ENCODE data around the gene OPRM1.

The OPRM1 gene

DNA sequence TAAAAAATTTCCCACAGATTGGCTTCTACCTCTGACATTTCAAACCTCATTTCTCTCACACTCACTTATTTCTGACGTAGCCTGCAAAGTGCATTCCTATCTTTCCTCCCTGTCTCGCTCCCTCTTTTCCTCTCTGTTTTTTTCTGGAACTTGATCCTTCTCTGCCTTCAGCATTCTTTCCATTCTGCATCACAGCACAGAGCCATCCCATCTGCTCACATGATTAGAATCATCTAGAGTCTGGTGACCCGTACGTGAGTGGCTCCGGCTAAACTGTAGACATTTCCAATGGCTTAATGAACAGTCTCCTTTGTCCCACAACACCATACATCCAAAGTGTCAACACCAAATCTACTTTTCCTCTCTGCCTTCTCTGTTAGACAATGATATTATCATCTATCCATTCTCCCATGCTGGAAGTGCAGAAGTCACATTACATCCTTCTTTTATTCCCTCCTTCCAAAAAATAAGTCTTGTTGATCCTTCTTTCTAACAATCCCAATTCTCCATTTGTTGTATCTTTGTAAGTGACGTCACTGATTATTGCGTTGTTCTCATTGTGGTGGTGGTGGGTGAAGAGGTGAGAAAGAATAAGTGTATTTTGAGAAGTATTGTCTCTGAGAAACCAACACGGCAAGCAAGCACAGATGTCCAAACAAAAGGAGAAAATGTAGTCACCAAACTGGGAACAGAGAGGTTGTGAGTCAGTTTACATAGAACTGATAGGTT, 41.6 kb downstream of the OPRM1 start:
- H3K27ac ChIP-seq (ENCODE audit: low read length): no peak overlapping the region
- H3K36me3 ChIP-seq (ENCODE audit: control insufficient read depth in 2 of 2, insufficient read depth in 2 of 2, low read length in 2 of 2): no peaks in the 10 kb centered on the region
- no peaks in the 10 kb centered on the region for H3K27me3 ChIP-seq (ENCODE audit: control insufficient read depth in 1 of 2, insufficient read depth in 2 of 2, low read length in 2 of 2)
- H3K4me3 ChIP-seq (ENCODE audit: low read length in 2 of 2): no peak overlapping the region
- H3K9me3 ChIP-seq (ENCODE audit: control insufficient read depth in 2 of 2, low read length in 2 of 2): no peaks in the 10 kb centered on the region
- no peak overlapping the region for H3K9ac ChIP-seq (ENCODE audit: low read length in 2 of 2)
- no peaks in the 10 kb centered on the region for H3K4me1 ChIP-seq (ENCODE audit: control insufficient read depth, insufficient read depth, low read length)

DNA sequence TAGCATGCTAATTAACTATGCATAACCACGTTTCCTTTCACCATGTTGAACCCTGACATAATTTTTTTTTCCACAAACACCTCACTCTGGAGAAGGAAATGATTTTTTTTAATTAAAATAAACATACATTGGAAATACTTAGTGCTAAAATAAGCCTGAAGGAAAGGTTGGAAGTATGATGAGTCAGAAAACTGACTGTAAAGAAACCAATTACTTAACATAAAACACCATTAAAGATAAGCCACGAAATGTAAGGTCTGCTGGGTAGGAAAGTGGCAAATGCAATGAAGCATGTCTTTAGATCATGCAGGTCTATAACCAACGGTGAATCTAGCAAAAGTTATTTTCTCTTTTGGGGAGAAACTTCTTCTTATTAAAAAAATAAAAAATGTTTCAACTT, 47.5 kb downstream of the OPRM1 start:
- no peak overlapping the region for H3K4me3 ChIP-seq (ENCODE audit: low read length in 2 of 2)
- no peaks in the 10 kb centered on the region for H3K36me3 ChIP-seq (ENCODE audit: control insufficient read depth in 2 of 2, insufficient read depth in 2 of 2, low read length in 2 of 2)
- H3K27ac ChIP-seq (ENCODE audit: low read length): no peak overlapping the region
- no peak overlapping the region for H3K9ac ChIP-seq (ENCODE audit: low read length in 2 of 2)
- no peaks in the 10 kb centered on the region for H3K27me3 ChIP-seq (ENCODE audit: control insufficient read depth in 1 of 2, insufficient read depth in 2 of 2, low read length in 2 of 2)
- no peaks in the 10 kb centered on the region for H3K4me1 ChIP-seq (ENCODE audit: control insufficient read depth, insufficient read depth, low read length)
- H3K9me3 ChIP-seq (ENCODE audit: control insufficient read depth in 2 of 2, low read length in 2 of 2): no peaks in the 10 kb centered on the region

DNA sequence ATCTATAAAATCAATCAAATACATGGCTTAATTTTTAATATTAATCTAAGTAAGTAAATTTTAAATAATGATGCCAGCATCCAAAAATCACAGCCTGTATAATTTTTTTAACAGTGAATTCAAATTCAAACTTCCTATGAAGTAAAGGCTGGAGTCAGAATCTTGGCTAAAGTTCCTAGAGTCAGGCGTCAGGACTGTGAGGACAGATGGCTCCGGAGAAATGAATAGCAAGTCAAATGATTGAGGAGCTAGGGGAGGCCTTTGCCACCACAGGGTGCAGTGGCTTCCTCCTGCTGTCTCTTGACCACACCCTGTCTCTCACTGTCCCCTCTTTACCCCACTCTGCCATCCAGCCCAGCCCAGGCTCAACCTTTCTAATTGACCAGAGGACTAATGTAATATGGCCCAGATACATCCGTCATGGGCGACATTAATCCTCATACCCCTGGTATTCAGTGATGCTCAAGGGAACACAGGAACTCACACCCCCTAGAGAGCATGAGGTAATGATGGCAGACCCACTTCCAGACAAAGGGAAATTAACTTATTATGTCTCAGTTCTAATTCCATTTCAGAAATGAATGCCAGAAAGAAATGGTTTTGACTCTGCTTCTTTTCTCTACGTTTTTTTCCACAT, 53.4 kb downstream of the OPRM1 start:
- Histone ChIP-seq H3K27ac (ENCODE audit: low read length) (no peak overlapping the region), H3K9ac (ENCODE audit: low read length in 2 of 2) (no peak overlapping the region), H3K4me3 (ENCODE audit: low read length in 2 of 2) (no peak overlapping the region), H3K36me3 (ENCODE audit: control insufficient read depth in 2 of 2, insufficient read depth in 2 of 2, low read length in 2 of 2) (no peaks in the 10 kb centered on the region), H3K27me3 (ENCODE audit: control insufficient read depth in 1 of 2, insufficient read depth in 2 of 2, low read length in 2 of 2) (no peaks in the 10 kb centered on the region), H3K4me1 (ENCODE audit: control insufficient read depth, insufficient read depth, low read length) (no peaks in the 10 kb centered on the region), H3K9me3 (ENCODE audit: control insufficient read depth in 2 of 2, low read length in 2 of 2) (no peaks in the 10 kb centered on the region)

DNA sequence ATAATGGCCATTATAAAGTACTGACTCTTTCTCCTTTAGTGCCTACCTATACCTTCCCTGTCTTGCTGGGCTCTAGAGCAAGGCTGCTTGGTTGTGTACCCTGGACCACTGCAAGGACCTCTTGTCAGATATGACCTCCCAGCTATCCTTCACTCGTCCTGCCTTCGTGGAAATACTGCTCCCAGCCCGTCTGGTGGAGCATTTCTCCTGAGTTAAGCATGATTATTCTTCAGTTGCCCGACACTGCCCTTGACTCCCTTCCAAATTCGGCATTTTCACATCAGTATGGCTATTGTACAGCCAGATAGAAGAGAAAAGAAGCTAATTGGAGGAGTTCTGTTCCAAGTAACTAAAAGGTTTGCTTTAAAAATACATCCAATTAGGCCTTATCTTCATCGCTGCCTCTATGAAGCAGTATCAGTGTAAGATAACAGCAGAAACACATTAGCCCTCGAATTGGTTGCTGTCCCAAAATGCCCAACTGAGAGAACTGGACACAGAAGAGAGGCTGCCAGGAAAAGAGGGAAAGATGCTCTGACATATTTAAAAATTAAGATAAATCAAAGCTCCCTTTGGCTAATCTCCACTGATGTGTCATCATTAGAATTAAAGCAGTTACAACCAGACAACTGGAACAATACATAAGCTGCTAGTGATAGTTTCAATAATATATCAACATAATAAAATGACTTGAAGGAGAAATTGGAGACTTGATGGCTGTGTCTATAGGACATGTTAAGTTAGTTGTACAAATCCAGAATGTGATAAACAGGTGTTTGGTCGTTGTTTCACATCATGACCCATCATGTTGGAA, 54.4 kb downstream of the OPRM1 start:
- H3K4me1 ChIP-seq (ENCODE audit: control insufficient read depth, insufficient read depth, low read length): no peaks in the 10 kb centered on the region
- H3K4me3 ChIP-seq (ENCODE audit: low read length in 2 of 2): no peak overlapping the region
- no peaks in the 10 kb centered on the region for H3K27me3 ChIP-seq (ENCODE audit: control insufficient read depth in 1 of 2, insufficient read depth in 2 of 2, low read length in 2 of 2)
- no peak overlapping the region for H3K27ac ChIP-seq (ENCODE audit: low read length)
- no peaks in the 10 kb centered on the region for H3K36me3 ChIP-seq (ENCODE audit: control insufficient read depth in 2 of 2, insufficient read depth in 2 of 2, low read length in 2 of 2)
- no peaks in the 10 kb centered on the region for H3K9me3 ChIP-seq (ENCODE audit: control insufficient read depth in 2 of 2, low read length in 2 of 2)
- no peak overlapping the region for H3K9ac ChIP-seq (ENCODE audit: low read length in 2 of 2)

DNA sequence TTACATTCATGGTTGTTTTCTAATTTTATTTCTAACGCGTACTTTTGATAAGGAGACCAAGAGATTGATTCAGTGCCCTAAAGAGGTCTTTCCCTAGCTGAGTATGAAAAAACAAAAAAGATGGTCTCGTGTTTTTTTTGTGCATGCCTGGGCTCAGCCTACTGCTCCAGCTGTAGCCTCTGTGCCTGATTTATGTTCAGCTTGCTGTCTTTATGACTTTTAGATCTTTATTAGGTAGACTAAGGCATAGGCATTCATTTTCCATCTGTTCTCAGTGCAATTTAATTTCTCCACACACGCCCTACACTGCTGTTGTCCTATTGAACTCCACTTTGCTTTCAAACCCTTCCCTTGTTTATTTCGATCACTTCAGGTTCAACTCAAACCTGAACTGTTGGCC, 56.5 kb downstream of the OPRM1 start:
- H3K4me3 ChIP-seq (ENCODE audit: low read length in 2 of 2): no peak overlapping the region
- H3K27ac ChIP-seq (ENCODE audit: low read length): no peak overlapping the region
- no peak overlapping the region for H3K9ac ChIP-seq (ENCODE audit: low read length in 2 of 2)
- no peaks in the 10 kb centered on the region for H3K36me3 ChIP-seq (ENCODE audit: control insufficient read depth in 2 of 2, insufficient read depth in 2 of 2, low read length in 2 of 2)
- H3K4me1 ChIP-seq (ENCODE audit: control insufficient read depth, insufficient read depth, low read length): no peaks in the 10 kb centered on the region
- no peaks in the 10 kb centered on the region for H3K27me3 ChIP-seq (ENCODE audit: control insufficient read depth in 1 of 2, insufficient read depth in 2 of 2, low read length in 2 of 2)
- H3K9me3 ChIP-seq (ENCODE audit: control insufficient read depth in 2 of 2, low read length in 2 of 2): no peaks in the 10 kb centered on the region

DNA sequence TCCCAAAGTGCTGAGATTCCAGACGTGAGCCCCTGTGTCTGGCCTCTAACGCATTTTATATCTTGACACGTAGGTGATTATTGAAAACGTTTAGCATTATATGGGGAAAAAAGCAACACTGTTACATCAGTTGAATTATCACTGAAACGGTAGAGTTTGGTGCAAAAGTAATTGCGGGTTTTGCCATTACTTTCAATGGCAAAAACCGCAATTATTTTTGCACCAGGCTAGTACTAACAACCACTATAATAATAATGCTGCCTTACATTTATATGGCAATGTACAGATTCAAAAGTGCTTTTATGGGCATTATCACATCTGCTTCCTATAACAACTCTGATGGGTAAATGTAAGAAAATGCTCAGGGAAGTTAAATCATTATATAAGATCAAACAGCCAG, 57.3 kb downstream of the OPRM1 start:
- Histone ChIP-seq H3K9me3 (ENCODE audit: control insufficient read depth in 2 of 2, low read length in 2 of 2) (no peaks in the 10 kb centered on the region), H3K36me3 (ENCODE audit: control insufficient read depth in 2 of 2, insufficient read depth in 2 of 2, low read length in 2 of 2) (no peaks in the 10 kb centered on the region), H3K9ac (ENCODE audit: low read length in 2 of 2) (no peak overlapping the region), H3K27me3 (ENCODE audit: control insufficient read depth in 1 of 2, insufficient read depth in 2 of 2, low read length in 2 of 2) (no peaks in the 10 kb centered on the region), H3K4me1 (ENCODE audit: control insufficient read depth, insufficient read depth, low read length) (no peaks in the 10 kb centered on the region), H3K4me3 (ENCODE audit: low read length in 2 of 2) (no peak overlapping the region), H3K27ac (ENCODE audit: low read length) (no peak overlapping the region)

DNA sequence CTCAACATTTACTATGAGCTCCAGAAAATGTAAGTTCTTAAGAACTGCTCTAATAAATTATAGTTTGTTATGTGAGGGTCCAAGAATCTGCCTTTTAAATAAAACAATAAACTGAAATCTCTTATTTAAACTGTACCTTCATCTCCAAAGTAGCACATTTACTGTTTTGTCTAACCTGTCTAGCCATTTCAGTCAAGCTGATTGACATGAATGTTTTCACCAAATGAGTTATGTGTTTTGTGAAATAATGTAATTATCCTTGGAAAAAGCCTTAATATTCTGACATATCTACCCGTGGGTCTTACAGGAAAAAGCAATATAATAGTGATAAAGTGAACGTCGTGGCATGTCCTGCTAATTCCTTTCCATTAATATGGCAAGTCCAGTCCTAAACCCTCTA, 57.8 kb downstream of the OPRM1 start:
- no peaks in the 10 kb centered on the region for H3K27me3 ChIP-seq (ENCODE audit: control insufficient read depth in 1 of 2, insufficient read depth in 2 of 2, low read length in 2 of 2)
- H3K9ac ChIP-seq (ENCODE audit: low read length in 2 of 2): no peak overlapping the region
- no peaks in the 10 kb centered on the region for H3K9me3 ChIP-seq (ENCODE audit: control insufficient read depth in 2 of 2, low read length in 2 of 2)
- no peaks in the 10 kb centered on the region for H3K36me3 ChIP-seq (ENCODE audit: control insufficient read depth in 2 of 2, insufficient read depth in 2 of 2, low read length in 2 of 2)
- H3K27ac ChIP-seq (ENCODE audit: low read length): no peak overlapping the region
- no peaks in the 10 kb centered on the region for H3K4me1 ChIP-seq (ENCODE audit: control insufficient read depth, insufficient read depth, low read length)
- no peak overlapping the region for H3K4me3 ChIP-seq (ENCODE audit: low read length in 2 of 2)

DNA sequence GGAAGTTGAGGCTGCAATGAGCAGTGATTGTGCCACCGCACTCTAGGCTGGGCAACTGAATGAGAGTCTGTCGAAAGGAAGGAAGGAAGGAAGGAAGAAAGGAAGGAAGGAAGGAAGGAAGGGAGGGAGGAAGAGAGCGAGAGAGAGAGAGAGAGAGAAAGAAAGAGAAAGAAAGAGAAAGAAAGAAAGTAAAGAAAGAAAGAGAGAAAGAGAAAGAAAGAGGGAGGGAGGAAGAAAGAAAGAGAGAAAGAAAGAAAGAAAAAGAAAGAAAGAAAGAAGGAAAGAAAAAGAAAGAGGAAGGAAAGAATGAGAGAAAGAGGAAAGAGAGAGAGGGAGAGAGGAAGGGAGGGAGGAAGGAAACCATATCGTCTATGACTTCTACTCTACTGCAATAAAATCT, 60.2 kb downstream of the OPRM1 start:
- no peaks in the 10 kb centered on the region for H3K9me3 ChIP-seq (ENCODE audit: control insufficient read depth in 2 of 2, low read length in 2 of 2)
- H3K27me3 ChIP-seq (ENCODE audit: control insufficient read depth in 1 of 2, insufficient read depth in 2 of 2, low read length in 2 of 2): no peaks in the 10 kb centered on the region
- no peaks in the 10 kb centered on the region for H3K36me3 ChIP-seq (ENCODE audit: control insufficient read depth in 2 of 2, insufficient read depth in 2 of 2, low read length in 2 of 2)
- H3K4me1 ChIP-seq (ENCODE audit: control insufficient read depth, insufficient read depth, low read length): no peaks in the 10 kb centered on the region
- H3K27ac ChIP-seq (ENCODE audit: low read length): no peak overlapping the region
- no peak overlapping the region for H3K4me3 ChIP-seq (ENCODE audit: low read length in 2 of 2)
- no peak overlapping the region for H3K9ac ChIP-seq (ENCODE audit: low read length in 2 of 2)

DNA sequence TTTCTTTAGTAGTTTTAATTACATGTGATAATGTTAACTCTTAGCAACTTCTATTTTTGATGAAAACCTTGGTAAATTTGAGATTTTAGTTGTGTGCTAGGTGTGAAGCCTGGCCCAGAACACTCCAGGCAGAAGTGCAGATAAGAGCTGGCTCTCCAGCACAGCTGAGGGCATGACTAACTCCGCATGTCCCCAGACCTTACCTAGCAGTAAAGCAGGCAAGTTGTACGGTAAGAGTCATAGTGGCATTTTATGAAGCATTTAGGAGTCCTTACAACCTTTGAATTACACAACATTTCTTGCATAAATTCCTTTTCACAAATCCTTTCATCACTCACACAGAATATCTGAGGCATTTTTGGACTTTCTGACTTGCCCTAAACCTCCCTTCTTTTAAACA, 67.2 kb downstream of the OPRM1 start:
- Histone ChIP-seq H3K9me3 (ENCODE audit: control insufficient read depth in 2 of 2, low read length in 2 of 2) (no peaks in the 10 kb centered on the region), H3K27ac (ENCODE audit: low read length) (no peak overlapping the region), H3K27me3 (ENCODE audit: control insufficient read depth in 1 of 2, insufficient read depth in 2 of 2, low read length in 2 of 2) (no peaks in the 10 kb centered on the region), H3K4me1 (ENCODE audit: control insufficient read depth, insufficient read depth, low read length) (no peaks in the 10 kb centered on the region), H3K36me3 (ENCODE audit: control insufficient read depth in 2 of 2, insufficient read depth in 2 of 2, low read length in 2 of 2) (no peaks in the 10 kb centered on the region), H3K9ac (ENCODE audit: low read length in 2 of 2) (no peak overlapping the region), H3K4me3 (ENCODE audit: low read length in 2 of 2) (no peak overlapping the region)

DNA sequence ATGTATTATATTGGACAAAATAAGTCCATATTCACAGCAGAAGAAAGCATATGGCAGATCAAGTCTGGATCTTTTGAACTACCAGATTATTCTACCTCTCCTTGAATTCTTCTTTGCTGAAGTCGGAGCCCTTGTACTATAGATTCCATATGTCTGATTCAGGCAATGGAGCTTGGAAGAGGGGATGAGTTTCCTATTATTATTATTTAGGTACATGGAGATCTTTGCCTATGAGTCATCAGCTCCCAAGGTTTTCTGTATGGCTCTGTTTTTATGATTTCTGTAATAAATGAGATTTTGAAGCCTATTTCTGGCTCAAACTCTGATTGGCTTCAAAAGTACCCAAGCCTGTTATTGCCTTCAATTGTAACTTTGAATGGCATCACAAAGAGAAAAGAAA, 72.0 kb downstream of the OPRM1 start:
- Histone ChIP-seq H3K9me3 (ENCODE audit: control insufficient read depth in 2 of 2, low read length in 2 of 2) (no peaks in the 10 kb centered on the region), H3K4me1 (ENCODE audit: control insufficient read depth, insufficient read depth, low read length) (no peaks in the 10 kb centered on the region), H3K27me3 (ENCODE audit: control insufficient read depth in 1 of 2, insufficient read depth in 2 of 2, low read length in 2 of 2) (no peaks in the 10 kb centered on the region), H3K4me3 (ENCODE audit: low read length in 2 of 2) (no peak overlapping the region), H3K27ac (ENCODE audit: low read length) (no peak overlapping the region), H3K36me3 (ENCODE audit: control insufficient read depth in 2 of 2, insufficient read depth in 2 of 2, low read length in 2 of 2) (no peaks in the 10 kb centered on the region), H3K9ac (ENCODE audit: low read length in 2 of 2) (no peak overlapping the region)

Measured in stomach smooth muscle (tissue), 2 donors.